Measurements from ENCODE around the gene TTC33.

The TTC33 gene

DNA sequence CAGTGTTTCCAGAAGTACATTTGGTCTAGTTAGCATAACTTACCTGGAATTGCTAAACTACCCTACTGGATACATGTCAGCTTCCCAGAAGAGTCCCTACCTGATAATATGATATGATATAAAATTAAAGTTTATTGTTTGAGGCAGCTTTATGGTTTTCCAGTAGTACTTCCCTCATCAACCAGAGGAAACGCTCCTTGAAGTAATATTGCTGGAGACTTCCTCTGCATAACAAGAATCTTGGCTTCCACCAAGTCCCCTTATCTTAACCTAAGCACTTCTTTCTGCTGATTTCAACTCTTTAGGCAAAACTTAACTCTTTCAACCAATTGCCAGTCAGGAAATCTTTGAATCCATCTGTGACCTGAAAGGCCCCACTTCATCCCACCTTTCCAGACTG lies 290.3 kb downstream of the TTC33 start:
- DNase-seq: no peak

DNA sequence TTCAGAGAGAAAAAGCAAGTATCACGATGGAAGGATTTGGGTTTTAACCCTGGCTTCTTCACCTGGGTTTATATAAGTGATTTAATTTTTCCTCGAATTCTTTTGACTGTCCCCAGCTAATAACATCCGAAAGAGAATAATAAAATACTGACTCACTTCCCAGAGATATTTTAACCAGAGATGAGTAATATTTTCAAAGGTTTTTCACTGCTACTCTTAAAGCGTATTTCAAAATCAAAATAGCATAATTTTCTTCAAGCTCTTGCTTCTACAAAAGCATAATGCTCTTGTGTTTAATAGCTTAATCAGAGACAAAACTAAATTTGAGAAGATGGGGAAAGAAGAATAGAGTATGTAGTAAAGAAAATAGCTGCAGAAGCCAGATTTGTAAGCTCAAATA lies 291.2 kb downstream of the TTC33 start:
- no peak for DNase-seq

All from DMS 273 treated with DMSO at 0.1 percent for 48 hours (cell line).